Esophagus mucosa (tissue), 1 donor: ENCODE measurements around the gene PCNX2. TPM values are rescaled to one million over a fixed set of nuclear protein-coding genes. Genes with fewer than 3 reads are reported as not detected.
"Not testable (repeated sequence)": the region's sequence is repeated elsewhere in the genome, so short reads cannot be mapped to it uniquely, and the experiment has no call there.

ENCODE experiments used
- ATAC-seq: fragments of 200-7000 bp; cut with Tn5 transposase; one replicate; pipeline ENCODE4 v1.9.1; 2020
- total RNA-seq: library from RNA; stranded (reverse); gene quantifications from one replicate; pipeline ENCODE4 v1.2.4, GENCODE V29; 2023
- donor health status: DM: yes; HTN: yes; CAD: no.

Gene PCNX2
- total RNA-seq, 1 donor from 2014 or later = 11.5 TPM

DNA sequence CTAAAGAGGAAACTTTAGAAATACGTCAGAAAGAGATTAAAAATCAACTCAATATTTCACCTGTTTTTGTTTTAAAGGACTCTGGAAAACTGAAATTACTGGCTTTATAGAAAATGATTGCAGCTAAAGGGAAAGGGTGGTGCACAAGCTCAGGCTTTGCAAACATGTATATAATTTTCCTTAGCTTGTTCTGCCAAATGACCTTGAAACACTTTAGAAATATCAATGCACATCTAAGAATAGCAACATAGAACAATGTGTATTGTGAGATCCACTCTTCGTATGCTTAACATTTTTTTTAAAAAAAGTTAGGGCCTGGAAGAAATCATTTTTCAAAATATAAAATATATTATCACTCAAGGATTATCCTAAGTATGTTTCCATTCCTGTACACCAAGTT is 201.3 kb downstream of the PCNX2 start:
- ATAC-seq = no peak

DNA sequence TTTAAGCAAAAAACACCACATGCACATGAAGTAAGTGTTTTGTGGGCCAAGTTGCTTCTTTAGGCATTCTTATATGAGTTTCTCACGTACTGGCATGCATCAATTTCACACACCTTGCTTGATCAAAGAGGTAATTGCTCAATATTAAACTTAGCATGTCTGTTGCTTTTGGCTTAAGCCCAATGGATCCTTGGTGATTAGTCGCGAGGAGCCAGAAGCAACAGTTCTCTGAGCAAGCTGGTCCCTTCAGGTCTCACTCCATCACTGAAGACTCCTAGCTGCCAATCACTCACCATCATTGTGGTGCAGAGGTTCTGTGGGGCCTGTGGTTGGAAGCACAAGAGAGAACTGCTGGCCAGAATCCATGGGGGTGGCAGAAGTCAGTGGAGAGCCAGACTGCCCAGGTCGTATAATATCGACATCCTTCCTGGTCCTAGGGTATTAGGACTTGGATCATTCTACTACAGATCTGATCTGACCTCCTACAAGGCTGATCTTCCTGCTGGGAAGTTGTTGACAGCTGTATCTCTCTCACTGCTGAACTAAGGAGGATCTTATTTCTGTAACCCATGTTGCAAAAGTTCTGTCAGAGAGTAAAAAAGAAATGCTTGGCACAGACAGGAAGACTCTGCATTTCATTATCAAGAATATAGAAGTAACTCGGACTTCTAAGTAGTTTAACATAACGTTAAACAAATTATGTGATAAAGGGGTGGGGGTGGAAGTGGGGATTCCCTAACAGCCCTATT is 204.6 kb downstream of the PCNX2 start:
- peak; percentile 57 for ATAC-seq

DNA sequence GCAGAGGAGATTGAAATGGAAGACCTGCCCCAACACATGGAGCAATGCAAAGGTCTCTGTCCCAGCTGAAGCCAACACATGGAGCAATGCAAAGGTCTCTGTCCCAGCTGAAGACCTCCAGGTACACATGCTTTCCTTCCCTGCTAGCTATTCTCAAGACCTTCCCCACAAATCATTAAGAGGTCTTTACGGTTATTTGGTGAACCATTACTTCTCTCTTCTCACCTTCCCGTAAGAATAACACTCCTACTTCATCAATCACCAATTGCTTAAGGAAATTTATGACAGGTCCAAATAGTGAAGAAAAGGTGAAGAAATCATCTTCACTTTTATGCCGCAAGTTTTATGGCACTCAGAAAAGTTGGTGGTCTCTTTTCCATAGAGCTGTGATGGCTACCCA is 206.3 kb downstream of the PCNX2 start:
- ATAC-seq = no peak

DNA sequence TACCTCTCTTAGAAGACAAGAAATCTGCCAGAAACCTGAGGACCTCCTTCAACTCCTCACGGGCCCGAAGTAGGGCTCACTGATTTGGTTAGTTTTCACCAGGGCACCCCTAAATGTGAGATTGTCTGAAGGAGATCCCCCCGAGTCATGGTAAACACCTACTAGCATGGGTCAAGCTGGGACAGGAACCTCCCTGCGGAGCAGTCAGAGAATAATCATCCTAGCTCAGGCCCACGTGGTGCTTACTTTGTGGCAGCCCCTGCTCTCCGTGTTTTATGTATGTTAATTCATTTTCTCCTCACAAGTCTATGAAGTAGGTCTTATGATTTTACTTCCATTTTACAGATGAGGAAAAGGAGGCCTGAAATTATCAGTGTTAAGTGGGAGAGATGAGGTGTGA is 206.9 kb downstream of the PCNX2 start:
- ATAC-seq = no peak

DNA sequence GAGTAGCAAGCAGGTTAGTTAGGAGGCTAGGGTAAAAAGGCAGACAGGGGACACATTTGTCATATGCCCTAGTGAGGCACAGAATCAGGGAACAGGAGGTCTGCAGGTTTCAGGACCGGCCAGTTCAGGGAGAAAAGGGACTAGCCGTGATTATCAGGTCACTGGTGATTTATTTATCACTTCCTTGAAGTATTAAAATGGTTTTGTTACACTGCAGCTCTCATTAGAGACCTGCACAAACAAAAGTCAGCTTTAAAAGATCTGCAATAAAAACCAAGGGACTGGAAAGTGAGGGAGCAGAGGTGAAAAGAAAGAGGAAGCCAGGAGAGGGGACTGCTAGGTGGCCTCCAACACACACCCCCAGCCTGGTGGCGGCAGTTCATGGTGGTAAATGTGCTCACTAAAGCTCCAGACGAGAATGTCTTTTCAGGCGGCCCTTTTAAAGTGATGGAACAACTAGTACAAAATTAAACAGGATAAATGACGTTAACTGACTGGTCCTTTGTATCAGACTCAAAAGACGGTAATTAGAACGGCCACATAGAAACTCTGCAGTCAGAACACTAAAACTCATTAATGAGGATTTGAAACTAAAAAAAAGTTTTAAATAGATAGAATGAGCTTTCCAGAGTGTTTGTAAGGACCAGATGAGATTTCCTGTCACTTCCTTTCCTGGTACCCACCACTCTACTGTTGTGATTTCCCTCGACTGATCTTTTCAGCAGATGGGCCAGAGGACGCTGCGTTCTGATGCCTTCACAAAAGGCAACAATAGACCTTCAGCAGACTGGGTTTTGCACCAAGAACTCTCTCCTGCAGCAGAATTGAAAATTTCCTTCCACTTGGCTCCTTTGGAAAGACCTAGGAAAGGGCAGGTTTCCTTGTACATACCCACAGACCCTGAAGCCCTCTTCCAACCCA is 208.3 kb downstream of the PCNX2 start:
- no peak for ATAC-seq

DNA sequence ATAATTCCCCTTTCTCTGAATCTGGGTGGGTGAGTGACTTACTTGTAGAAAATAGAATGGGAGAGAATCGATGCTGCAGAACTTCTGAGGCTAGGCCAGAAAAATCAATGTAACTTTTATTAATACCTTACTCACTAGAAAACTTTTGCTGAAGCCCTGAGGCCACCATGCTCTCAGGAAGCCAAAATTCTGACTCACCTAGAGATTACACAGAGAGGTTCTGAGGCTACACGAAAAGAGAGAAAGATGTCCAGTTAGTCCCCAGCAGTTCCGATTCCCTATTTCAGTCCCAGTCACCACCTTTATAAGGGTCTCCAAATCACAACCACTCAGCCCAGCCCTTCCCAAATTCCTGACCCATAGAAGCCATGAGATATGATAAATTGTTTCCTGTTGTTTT is 210.0 kb downstream of the PCNX2 start:
- peak; percentile 55 for ATAC-seq

DNA sequence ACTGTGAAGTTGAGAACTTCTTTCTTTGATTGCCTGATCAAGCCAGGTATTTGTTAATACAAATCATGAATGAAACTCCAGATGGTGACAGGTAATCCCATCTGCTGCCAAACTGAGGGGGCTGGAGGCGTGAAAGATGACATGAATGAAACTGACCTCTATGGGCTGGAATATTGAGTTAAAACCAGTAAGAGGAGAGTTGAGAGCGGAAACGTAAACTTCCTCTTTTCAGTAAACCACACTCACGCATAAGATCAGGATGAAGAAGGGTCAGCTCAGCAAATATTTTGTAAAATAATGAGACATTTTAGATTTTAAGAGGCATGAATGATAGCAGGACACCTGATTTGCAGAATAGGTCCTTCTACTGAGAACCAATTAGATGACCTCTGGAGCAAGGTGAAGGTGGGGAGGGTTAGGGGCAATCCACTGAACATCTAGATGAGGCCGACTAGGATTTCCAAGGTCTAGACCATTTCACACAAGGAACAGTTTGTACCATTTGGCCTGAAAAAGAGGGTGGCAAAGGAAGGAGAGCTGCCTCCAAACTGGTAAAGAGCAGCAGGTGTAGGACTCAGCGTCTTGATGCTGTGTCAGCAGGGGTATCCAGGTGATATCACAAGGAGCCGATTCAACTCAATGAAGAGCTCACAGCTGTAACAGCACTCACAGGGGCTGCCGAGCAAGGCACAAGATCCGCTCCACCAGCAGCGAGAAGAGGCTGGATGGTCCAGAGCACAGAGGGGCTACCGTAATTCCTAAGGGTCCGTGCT is 212.6 kb downstream of the PCNX2 start:
- ATAC-seq = no peak

DNA sequence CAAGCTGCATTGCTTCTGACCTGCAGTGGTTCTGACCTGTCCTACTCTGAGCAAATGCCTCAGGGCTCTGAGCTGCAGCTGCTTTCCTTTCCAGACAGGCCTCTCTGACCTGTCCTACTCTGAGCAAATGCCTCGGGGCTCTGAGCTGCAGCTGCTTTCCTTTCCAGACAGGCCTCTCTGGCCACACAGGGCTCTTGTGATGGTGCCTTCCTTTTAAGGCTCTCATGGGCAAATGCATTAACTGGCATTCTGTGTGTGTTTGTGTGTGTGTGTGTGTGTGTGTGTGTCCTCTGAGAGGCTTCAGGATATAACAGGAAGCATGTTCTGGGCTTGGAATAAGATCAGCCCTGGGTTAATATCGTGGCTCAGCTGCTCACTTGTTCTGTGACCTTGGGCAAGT is 213.8 kb downstream of the PCNX2 start:
- ATAC-seq = peak; percentile 34

DNA sequence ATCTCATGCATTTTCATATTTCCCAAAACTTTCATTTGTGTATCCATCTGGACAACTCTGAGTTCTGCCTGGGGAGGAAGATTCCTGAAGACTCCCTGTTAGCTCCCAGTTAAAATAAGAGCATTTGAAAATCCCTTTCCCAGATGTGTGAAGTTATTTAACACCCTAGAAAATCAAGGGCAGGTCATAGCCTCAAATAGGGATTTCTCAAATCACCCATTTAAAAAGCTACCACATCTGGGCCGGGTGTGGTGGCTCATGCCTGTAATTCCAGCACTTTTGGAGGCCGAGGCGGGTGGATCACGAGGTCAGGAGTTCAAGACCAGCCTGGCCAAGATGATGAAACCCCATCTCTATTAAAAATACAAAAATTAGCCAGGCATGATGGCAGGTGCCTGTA is 214.7 kb downstream of the PCNX2 start:
- ATAC-seq = not testable (repeated sequence)

DNA sequence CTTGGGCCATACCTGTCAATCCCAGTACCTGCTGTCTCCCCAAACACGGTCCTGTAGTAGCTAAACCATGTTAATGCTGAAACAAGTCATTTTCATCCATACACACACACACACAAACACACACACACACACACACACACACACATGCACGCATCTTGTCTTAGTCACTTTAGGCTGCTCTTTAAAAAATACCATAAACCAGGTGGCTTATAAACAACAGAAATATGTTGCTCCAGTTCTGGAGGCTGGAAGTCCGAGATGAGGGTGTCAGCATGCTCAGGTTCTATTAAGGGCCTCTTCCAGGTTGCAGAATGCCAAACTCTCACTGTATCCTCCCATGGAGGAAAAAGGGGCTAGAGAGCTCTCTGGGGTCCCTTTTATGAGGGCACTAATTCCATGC is 215.2 kb downstream of the PCNX2 start:
- ATAC-seq = no peak

DNA sequence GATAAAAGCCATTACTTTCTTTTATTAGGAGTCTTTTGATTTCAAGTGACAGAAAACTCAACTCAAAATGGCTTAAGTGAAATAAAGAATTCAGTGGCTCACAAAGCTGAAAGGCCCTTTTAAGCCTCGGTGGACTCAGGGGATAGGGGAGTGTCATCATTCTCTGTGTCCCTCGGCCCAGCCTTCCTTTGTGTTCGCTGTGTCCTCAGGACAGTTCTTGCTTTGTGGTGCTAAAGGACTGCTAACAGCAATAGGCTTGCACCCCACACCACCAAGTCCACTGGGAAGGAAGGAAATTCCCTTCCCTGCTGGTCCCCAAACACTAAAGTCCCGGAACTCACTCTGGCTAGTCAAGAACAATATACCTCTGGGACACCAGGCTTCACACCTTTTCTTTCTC is 216.0 kb downstream of the PCNX2 start:
- ATAC-seq = no peak

DNA sequence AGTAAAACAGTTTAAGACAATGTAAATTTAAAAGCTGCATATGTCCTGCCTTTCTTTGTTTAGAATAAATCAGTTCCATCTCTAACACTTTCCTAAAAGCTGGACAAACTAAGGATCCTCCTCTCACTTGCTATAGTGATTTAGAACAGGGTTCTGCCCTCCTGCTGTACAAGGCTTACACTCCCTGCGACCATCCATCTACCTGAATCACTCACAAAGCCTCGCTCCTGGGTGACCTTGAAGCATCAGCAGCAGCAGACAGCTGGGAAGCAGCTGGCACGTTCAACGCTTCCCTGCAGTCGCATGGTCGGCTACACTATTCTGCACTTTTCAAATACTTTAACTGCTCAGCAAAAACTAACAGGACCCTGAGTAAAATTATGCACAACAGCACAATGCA is 217.1 kb downstream of the PCNX2 start:
- no peak for ATAC-seq

DNA sequence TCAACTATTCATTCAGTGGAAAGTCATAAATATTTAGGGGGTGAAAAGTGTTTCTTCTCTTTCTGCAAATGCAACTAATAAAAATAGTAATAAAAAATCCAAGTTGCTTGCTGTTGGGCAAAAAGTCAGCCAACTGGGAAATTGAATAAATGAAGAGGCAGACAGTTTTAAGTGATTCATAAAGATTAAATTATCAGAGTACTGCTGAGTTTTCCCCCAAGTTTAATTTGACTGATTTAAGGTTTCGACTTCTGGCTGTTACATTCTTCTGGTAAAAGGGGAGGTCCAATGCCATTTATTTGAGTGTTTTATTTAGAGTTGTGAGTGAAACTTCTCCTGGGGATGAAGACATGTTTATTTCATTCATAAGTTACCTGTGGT is 219.6 kb downstream of the PCNX2 start:
- ATAC-seq = no peak

DNA sequence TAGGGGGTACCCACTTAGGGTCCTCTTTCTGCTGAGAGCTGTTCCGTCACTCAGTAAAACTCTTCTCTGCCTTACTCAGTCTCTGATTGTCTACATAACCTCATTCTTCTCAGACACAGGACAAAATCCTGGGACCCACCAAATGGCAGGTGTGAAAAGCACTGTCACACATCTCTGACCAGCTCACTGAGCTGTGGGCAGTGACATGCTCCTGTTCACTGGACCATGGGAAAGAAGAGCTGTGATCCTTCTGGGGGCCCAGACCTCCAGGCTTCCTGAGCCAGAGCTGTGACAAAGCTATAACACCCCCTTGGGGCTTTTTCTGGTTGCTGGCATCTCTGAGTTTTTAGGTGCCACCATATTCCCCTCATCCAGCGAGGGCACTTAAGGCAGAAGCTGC is 229.4 kb downstream of the PCNX2 start:
- ATAC-seq = no peak

DNA sequence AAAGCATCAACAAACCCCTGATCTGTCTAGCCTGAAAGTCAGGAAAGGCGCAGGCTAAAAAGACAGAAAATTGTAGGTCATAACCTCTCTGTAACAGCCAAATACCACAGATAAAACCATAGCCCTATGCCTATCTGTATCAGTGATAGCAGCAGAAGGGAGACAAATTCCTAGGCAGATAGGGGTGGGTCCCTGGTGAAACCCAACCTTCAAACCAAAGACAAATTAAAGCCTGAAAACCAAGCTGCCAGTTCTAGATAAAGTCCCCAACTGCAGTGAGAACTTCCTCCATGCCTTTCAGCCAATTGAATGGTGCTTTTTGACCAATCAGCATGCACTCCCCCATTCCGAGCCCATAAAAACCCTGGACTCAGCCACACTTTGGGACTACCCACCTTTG is 229.8 kb downstream of the PCNX2 start:
- ATAC-seq = no peak

DNA sequence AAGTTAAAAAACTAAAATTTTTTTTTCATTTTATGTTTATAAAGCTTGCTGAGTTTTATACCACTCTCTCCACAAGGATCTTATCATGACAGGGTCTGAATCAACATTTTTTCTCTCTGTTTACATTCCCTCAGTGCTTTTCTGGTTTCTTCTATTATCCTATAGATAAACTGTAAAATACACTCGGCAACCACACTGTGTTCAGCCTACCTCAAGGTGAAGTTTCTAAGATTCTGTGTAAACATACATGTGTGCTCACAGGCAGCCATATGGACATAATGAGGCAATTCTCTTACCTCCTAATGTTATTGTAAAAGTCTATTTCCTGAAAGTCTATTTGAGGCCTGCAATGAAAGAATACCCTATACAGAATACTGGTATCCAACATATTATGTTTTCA is 230.5 kb downstream of the PCNX2 start:
- no peak for ATAC-seq

DNA sequence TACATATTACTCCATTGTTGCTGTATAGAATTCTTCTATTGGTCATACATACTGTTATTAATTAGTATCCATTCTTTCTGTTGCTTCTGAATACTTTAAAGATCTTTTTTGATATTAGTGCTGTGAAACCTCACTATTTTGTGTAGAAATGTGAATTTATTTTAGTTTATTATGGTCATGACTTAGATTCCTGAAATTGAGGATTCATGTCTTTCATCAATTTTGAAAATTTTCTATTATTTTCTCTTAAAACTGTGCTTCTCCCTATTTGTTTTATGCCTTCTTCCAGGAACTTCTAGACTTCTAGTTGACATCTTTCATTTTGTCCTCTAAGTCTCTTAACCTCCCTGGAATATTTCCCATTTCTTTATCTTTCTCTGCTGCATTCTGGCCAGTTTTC is 232.1 kb downstream of the PCNX2 start:
- ATAC-seq = no peak

DNA sequence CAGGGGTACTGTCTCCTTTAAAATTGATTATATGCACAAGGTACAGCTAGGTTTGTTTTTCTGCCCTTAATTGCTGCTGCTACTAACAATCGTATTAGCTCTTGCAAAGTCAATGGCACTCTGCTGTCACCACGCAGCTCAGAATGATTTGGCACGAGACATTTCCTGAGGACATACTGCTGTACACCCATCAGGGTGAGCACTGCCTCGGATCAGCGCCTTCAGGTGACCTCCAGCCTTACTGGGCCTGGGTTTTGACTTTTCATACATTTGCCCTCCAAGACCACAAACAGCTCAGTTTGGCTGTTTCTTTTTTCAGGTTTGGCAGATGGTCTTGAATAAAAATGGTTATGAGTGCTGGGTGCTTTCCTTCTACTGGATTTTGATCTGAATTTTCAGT is 234.3 kb downstream of the PCNX2 start:
- ATAC-seq = no peak

DNA sequence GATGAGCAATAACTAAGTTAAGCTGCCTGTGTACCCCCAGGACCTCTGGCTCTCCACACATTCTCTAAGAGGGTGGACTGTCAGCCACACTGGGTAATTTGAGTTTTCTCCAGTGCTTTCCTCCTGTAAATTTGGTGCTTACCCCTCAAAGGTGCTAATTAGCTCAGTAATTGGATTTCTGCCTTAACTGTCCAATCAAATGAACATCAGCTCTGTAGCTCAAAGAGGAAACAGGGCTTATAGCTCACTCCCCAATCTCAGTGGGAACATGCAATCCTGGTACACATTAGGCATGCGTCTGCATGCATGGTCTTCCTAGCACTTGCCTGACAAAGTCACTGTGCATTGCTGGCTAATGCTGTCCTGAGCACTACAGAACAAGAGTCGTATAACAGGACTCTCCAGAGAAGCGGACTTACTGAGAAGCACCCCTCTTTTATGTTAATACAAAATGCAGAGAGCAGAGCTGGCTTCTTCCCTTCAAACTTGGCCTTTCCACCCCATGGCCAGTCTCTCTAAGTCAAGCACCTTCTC is 235.0 kb downstream of the PCNX2 start:
- ATAC-seq = peak; percentile 85

DNA sequence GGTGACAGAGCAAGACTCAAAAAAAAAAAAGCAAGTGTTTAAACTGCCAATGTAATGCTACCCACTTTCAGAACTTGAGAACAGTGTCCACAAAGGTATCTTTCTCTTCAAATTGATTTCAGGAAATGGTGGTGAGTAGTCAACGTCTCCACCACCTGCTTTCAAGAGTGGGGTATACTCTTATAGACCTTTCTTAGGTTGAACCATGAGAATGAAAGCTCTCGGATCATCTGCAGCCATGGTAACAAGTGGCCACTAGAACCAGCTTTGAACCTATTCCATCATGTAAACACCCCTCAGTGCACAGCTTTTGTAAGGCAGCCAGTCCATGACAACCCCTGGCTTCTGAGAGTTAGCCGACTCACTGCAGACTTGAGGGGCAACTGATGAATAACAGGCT is 237.7 kb downstream of the PCNX2 start:
- ATAC-seq = no peak

DNA sequence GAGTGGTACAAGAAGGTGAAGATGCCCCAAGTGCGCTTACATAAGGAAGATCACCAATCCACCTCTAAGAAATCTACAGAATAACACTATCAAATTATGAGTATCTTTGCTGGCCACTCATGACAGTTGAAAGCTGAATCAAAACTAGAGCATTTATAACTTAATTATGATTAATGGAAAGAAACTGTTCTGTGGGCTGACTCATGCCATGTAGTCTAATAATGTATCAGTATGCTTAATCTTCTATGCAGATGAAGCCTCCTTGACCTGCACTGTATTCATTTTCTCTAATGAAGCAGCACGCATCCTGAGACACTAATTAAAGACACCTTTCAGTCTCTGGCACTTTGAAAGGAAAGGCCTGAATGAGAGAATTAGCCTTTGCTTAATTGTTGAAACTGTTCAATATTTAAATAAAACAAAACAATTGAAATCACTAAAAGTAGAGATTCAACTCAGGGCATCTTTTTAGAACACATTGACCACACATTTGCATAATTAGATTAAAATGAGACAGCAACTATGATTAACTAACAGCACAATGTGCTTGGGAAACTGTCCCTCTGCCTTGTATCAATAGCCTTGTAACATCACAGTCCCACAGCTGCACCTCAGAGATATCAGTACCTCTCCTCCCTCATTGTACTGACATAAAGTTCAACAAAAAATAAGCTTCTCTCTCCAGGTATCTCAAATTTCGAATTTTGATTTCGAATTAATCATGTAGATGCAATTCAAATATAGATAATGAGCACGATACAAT is 239.5 kb downstream of the PCNX2 start:
- no peak for ATAC-seq

DNA sequence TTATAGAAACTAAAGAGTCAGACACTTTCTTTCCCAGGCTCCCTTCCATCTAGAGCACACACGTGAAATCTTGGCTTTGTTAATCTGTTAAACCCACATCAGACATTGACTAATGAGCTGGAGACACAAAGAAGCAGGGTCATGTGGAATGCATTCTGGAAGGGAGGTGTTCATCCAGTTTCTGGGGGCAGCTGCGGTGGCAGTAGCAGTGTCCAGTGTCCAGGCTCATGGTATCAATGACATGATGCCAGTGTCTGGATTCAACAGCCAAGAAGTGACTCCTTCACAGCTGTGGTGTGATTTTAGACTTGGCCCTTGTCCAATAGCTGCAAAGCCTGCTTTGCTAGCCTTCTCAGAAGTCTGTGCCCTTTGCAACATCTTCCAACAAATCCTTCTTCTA is 249.9 kb downstream of the PCNX2 start:
- peak; percentile 46 for ATAC-seq
